ENCODE results near the gene CARS2.
"Not testable (repeated sequence)": the region's sequence is repeated elsewhere in the genome, so short reads cannot be mapped to it uniquely, and the experiment has no call there.

Gene CARS2

DNA sequence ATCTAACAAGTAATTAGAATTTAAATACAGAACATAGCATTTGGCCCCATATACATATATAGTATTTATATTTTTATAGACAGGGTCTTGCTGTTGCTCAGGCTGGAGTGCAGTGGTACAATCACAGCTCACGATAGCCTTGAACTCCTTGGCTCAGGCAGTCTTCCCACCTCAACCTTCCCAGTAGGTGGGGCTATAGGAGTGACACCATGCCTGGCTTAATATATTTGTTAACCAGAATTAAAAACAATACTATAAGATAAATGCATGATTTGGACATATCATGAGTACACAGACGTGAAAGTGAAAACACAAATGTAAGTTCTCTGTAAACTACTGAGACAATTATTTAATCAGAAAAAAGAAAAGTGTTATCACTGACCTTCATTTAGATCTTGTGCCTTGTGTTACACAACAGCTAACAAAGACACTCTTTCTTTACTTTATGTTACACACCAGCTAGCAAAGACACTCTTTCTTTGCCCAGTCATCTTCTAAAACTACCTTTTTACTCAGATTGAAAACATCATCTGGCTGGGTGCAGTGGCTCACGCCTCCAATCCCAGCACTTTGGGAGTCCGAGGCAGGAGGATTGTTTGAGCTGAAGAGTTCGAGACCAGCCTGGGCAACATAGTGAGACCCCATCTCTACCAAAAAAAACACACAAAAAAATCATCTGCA lies 22.6 kb downstream of the CARS2 start:
- no peak for DNase-seq (ENCODE audit: low read depth in 2 of 2, low spot score in 1 of 2)

GRCh38 chr13:110682746-110683145 lies 23.2 kb downstream of the CARS2 start:
- DNase-seq (ENCODE audit: low read depth in 2 of 2, low spot score in 1 of 2) = no peak

DNA sequence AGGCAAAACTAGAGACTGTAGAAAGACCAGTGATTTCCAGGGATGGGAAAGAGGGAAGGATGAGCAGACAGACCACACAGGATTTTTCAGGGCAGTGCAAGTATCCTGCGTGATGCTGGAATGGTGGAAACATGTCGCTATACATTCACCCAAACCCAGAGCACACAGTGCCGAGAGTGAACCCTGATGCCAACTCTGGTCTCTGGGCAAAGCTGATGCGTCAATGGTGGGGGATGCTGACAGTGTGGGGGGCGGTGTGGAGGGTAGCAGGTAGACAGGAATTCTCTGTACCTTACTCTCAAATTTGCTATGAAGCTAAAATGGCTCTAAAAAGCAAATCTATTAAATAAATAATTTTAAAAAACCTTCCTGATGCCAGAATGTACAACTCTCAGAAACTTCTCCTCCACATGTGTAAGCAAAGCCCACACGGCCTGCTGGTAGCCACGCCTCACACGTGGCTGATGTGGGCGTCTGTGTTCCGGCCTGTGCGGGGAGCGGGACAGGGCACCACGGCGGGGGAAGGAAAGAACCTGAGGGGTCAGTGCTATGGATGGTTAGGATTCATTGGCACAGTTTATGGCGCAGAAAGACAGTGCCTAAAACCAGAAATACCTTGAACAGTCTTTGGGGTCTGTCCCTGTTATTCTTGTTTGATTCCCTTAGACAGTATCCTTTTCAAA lies 23.9 kb downstream of the CARS2 start:
- DNase-seq (ENCODE audit: low read depth in 2 of 2, low spot score in 1 of 2) = no peak

DNA sequence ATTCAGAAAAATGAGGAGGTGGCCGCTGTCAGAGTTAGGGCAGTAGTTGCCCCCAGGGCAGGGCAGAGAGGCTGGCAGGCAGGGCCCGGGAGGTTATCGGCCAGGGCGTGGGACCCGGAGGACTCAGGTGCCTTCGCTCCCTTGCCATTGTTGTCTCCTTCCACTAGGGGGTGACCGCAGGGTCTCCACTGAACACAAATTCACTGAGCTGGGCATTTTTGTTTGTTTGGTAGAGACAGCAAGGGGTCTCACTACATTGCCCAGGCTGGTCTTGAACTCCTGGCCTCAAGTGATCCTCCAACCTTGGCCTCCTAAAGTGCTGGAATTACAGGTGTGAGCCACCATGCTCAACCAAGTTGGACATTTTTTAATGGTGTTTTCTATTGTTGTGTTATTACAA lies 25.1 kb downstream of the CARS2 start:
- no peak for DNase-seq (ENCODE audit: low read depth in 2 of 2, low spot score in 1 of 2)

- DNase-seq (ENCODE audit: low read depth in 2 of 2, low spot score in 1 of 2) = no peak
These were observed 28.0 kb downstream of the CARS2 start for GRCh38 chr13:110677731-110678545.

GRCh38 chr13:110676595-110677587 lies 29.0 kb downstream of the CARS2 start:
- DNase-seq (ENCODE audit: low read depth in 2 of 2, low spot score in 1 of 2) = no peak

DNA sequence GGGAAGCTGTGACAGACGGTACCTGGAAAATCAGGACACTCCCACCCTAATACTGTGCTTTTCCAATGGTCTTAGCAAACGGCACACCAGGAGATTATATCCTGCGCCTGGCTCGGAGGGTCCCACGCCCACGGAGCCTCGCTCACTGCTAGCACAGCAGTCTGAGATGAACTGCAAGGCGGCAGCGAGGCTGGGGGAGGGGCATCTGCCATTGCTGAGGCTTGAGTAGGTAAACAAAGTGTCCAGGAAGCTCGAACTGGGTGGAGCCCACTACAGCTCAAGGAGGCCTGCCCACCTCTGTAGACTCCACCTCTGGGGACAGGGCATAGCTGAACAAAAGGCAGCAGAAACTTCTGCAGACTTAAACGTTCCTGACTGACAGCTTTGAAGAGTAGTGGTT lies 36.1 kb downstream of the CARS2 start:
- not testable (repeated sequence) for DNase-seq (ENCODE audit: low read depth in 2 of 2, low spot score in 1 of 2)

DNA sequence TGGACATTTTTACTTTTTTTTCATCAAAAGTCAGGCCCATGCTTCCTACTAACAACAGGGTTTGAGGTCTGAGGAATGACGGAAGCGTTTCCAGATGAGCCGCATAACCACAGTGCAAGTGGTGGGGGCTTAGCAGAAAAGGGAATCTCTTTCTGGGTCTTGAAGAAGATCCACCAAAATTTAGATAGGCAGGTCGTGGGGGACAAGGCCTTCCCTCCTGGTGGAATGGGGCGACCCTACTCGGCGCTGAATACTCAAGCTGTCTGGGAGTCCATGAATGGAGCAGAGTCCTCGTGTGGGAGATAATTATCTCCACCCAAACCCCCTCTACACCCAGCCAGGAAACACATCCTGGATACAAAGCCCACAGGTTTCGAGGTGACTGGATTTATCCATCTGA lies 36.9 kb downstream of the CARS2 start:
- no peak for DNase-seq (ENCODE audit: low read depth in 2 of 2, low spot score in 1 of 2)

- no peak for DNase-seq (ENCODE audit: low read depth in 2 of 2, low spot score in 1 of 2)
These were observed 39.7 kb downstream of the CARS2 start for GRCh38 chr13:110666255-110666533.

DNA sequence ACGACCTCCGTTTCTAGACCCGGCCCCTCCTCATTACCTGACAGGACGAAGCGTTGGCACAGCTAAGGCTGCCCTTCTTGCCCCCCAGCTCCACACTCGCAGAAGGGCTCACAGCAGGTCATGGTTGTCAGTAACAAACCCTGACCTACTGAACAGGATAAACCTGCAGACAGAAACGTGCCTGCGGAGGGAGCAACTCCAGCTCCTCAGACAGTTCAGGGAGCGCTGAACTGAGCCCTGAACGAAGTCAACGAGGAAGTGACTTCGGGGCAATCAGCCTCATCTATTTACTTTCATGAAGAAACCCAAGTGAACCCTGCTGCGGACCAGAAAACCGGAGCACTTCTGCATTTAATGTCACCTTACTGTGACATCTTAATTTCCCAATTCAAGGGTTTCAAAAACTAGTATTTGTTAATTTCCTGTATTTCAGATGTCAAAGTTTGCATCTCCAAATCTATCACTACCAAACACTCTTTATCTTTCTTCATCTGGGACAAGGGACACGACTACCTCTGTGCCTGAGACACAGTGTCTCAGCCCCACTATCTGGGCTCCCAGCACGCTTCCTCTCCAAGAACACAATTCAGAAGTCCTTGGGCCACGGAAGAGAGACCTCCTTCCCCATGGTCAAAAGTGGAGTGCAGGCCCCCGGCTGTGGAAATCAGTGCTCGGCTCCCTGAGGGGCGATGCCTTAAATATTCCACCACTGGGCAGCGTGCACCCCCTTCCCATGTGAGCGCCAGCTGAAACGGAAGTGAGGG lies 40.2 kb downstream of the CARS2 start:
- no peak for DNase-seq (ENCODE audit: low read depth in 2 of 2, low spot score in 1 of 2)

- no peak for DNase-seq (ENCODE audit: low read depth in 2 of 2, low spot score in 1 of 2)
These were observed 41.2 kb downstream of the CARS2 start for GRCh38 chr13:110664673-110665072.

- no peak for DNase-seq (ENCODE audit: low read depth in 2 of 2, low spot score in 1 of 2)
These were observed 41.9 kb downstream of the CARS2 start for GRCh38 chr13:110664041-110664440.

GRCh38 chr13:110663491-110663890 lies 42.4 kb downstream of the CARS2 start:
- DNase-seq (ENCODE audit: low read depth in 2 of 2, low spot score in 1 of 2) = no peak

DNA sequence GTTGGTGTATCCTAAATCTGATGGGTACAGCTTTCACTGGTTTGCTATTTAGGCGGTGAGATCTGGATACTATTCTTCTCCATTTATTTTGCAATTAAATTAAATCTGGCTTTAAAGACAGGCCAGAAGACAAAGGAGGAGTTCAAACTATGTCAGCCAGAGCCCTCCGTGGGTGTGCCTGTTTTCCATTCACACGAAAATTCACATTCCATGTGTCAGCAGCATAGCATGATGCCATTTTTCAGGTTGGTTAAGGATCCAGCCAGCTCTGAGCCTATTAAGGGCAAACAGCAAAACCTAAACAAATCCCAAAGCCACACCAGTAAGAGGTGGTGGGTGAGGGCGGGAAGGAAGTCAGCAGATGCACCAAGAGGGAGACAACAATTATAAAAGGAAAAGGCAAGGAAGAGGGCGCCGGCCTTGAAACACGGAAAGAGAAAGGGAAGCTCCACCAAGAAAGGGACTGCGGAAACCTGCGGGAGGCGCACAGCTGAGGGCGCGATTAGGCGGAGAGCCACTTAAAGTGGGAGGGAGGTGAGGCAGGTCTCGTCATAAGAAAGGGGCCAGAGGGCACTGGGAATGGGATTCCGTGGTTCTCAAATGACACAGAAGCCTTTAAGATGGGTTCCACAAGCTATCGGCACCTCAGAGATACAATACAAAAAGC lies 43.0 kb downstream of the CARS2 start:
- DNase-seq (ENCODE audit: low read depth in 2 of 2, low spot score in 1 of 2) = no peak

GRCh38 chr13:110662091-110662490 lies 43.8 kb downstream of the CARS2 start:
- no peak for DNase-seq (ENCODE audit: low read depth in 2 of 2, low spot score in 1 of 2)

GRCh38 chr13:110661256-110661655 lies 44.7 kb downstream of the CARS2 start:
- no peak for DNase-seq (ENCODE audit: low read depth in 2 of 2, low spot score in 1 of 2)

GRCh38 chr13:110658218-110658911 lies 47.6 kb downstream of the CARS2 start:
- not testable (repeated sequence) for DNase-seq (ENCODE audit: low read depth in 2 of 2, low spot score in 1 of 2)

GRCh38 chr13:110657196-110657595 lies 48.7 kb downstream of the CARS2 start:
- DNase-seq (ENCODE audit: low read depth in 2 of 2, low spot score in 1 of 2) = no peak

- DNase-seq (ENCODE audit: low read depth in 2 of 2, low spot score in 1 of 2) = no peak
These were observed 52.1 kb downstream of the CARS2 start for GRCh38 chr13:110653851-110654250.

Measured in stimulated activated CD8-positive, alpha-beta memory T cell treated with anti-CD3 and anti-CD28 coated beads, Interleukin-4, amount 100 ng/mL, for 1 hour (primary cell).